OCI-LY7 (cell line): ENCODE measurements around the gene B2M. TPM values are rescaled to one million over a fixed set of nuclear protein-coding genes. Genes with fewer than 3 reads are reported as not detected.
A peak's percentile ranks its signal among the peaks of the same experiment; 100 is the strongest.
"Not testable (repeated sequence)": the region's sequence is repeated elsewhere in the genome, so short reads cannot be mapped to it uniquely, and the experiment has no call there.

Experiments used
- BruUV-seq: library from RNA; stranded (reverse); fragments of 400-500 nt; replicated peaks from 2 replicates; lab custom pipeline; 2021; lab: Mats Ljungman, UMichigan
- CTCF ChIA-PET: fragments of 300-600 bp; sonication (Branson Sonifier 250); formaldehyde crosslinking; loops from one replicate; lab custom pipeline; 2022; ENCODE audit warnings: antibody characterized with exemption; ENCODE audit not compliant: unreplicated experiment; lab: Charles Lee
- POLR2A ChIA-PET: fragments of 300-600 bp; sonication (Branson Sonifier 250); formaldehyde crosslinking; loops from one replicate; lab custom pipeline; 2022; ENCODE audit warnings: antibody characterized with exemption; lab: Charles Lee
- DNase-seq: peaks from one replicate; pipeline ENCODE4 v3.0.0-alpha.2; 2015; ENCODE audit warnings: low spot score
- H2AFZ ChIP-seq: fragments of 200-600 bp; sonication (generic), shearing (Covaris generic); 2 replicates; pipeline ENCODE4 v1.6.1; 2014; ENCODE audit warnings: mild to moderate bottlenecking, antibody characterized with exemption, low read length, moderate library complexity
- H3K27ac ChIP-seq: fragments of 200-600 bp; sonication (generic); 2 replicates; pipeline ENCODE4 v1.5.1; 2014; ENCODE audit warnings: mixed run types, low read depth, mild to moderate bottlenecking, moderate library complexity, low read length, inconsistent platforms; ENCODE audit not compliant: poor library complexity, severe bottlenecking
- H3K36me3 ChIP-seq: fragments of 200-600 bp; sonication (generic); 2 replicates; pipeline ENCODE4 v1.6.1; 2014; ENCODE audit warnings: mild to moderate bottlenecking, antibody characterized with exemption, low read length, moderate library complexity, mixed read lengths; ENCODE audit not compliant: insufficient read depth
- H3K4me1 ChIP-seq: fragments of 200-600 bp; sonication (generic); 2 replicates; pipeline ENCODE4 v1.5.1; 2014; ENCODE audit warnings: mild to moderate bottlenecking, low read length; ENCODE audit not compliant: insufficient read depth, poor library complexity, severe bottlenecking
- H3K4me2 ChIP-seq: fragments of 200-600 bp; sonication (generic); 2 replicates; pipeline ENCODE4 v1.6.1; 2014; ENCODE audit warnings: mild to moderate bottlenecking, low read length
- H3K4me3 ChIP-seq: fragments of 200-600 bp; sonication (generic); 2 replicates; pipeline ENCODE4 v1.5.1; 2014; ENCODE audit warnings: mild to moderate bottlenecking, low read depth, low read length; ENCODE audit not compliant: poor library complexity, severe bottlenecking
- H3K79me2 ChIP-seq: fragments of 200-600 bp; sonication (generic); 2 replicates; pipeline ENCODE4 v1.6.1; 2016; ENCODE audit warnings: low read depth, mild to moderate bottlenecking, low read length, moderate library complexity, mixed read lengths; ENCODE audit not compliant: insufficient read depth
- H3K9me2 ChIP-seq: fragments of 200-600 bp; sonication (generic); 2 replicates; pipeline ENCODE4 v1.6.1; 2016; ENCODE audit warnings: mild to moderate bottlenecking, low read length, mixed read lengths; ENCODE audit not compliant: insufficient read depth
- H3K9me3 ChIP-seq: fragments of 200-600 bp; sonication (generic); 2 replicates; pipeline ENCODE4 v1.6.1; 2014; ENCODE audit warnings: mild to moderate bottlenecking, mixed run types, low read length, mixed read lengths
- H4K20me1 ChIP-seq: fragments of 200-600 bp; sonication (generic); 2 replicates; pipeline ENCODE4 v1.6.1; 2014; ENCODE audit warnings: mild to moderate bottlenecking, antibody characterized with exemption, low read length, moderate library complexity, mixed read lengths; ENCODE audit not compliant: insufficient read depth
- CTCF ChIP-seq: fragments of 200-600 bp; sonication (generic); conservative IDR thresholded peaks from 2 replicates; pipeline ENCODE4 v1.5.1; 2014; ENCODE audit warnings: mild to moderate bottlenecking, antibody characterized with exemption, low read length, moderate library complexity, mixed read lengths
- EZH2phosphoT487 ChIP-seq: fragments of 200-600 bp; sonication (generic); IDR thresholded peaks from 2 replicates; pipeline ENCODE4 v1.6.1; 2018; ENCODE audit warnings: low read depth, borderline replicate concordance, mild to moderate bottlenecking, mixed run types, antibody characterized with exemption, low read length, moderate library complexity, mixed read lengths
- intact Hi-C: fragments of 100-400 bp; cut with micrococcal nuclease; formaldehyde crosslinking; loops from one replicate; pipeline ENCODE4 v1.10.0; 2022; ENCODE audit not compliant: unreplicated experiment
- total RNA-seq, 2 experiments: library from RNA; depleted of rRNA in 1 of 2; stranded (reverse); fragments of >200 nt in 1 of 2; shearing (Covaris generic) in 1 of 2; gene quantifications; 2 replicates each; pipeline ENCODE4 v1.2.3, GENCODE V29; 2014 to 2022

B2M gene
- total RNA-seq, 2 experiments from 2014 or later: 1,161 to 1,738 TPM

GRCh38 chr15:44718927-44719292 lies 7.6 kb downstream of the B2M start:
- no peak overlapping the region for H2AFZ ChIP-seq
- H3K4me3 ChIP-seq: no peak overlapping the region
- H4K20me1 ChIP-seq: peaks cover 21% of the 10 kb centered on the region
- ChIA-PET CTCF (no interaction called here), POLR2A (interaction anchor here (0.7 kb wide), 1 partner anchor 17 kb away, joined by 3 read pairs; the partner anchor contains the start of gene TRIM69)
- peaks cover 28% of the 10 kb centered on the region for H3K79me2 ChIP-seq
- peak overlapping the region; percentile 85 for H3K27ac ChIP-seq
- intact Hi-C loops: no loop called here
- peaks cover 87% of the 10 kb centered on the region for H3K4me1 ChIP-seq
- no peaks in the 10 kb centered on the region; the same call in 1 of the 2 replicates for H3K9me3 ChIP-seq
- DNase-seq: no peak
- TF ChIP-seq CTCF (no peak), EZH2phosphoT487 (no peak)
- no TSS peak for BruUV-seq
- peak overlapping the region; percentile 37 for H3K4me2 ChIP-seq
- no peaks in the 10 kb centered on the region for H3K9me2 ChIP-seq
- H3K36me3 ChIP-seq: peaks cover 63% of the 10 kb centered on the region

- ChIA-PET POLR2A (interaction anchor here (0.7 to 0.9 kb wide), 2 partner anchors 17 to 19 kb away, joined by 3 to 4 read pairs; partner anchors contain the start of gene TRIM69), CTCF (no interaction called here)
- intact Hi-C loops: no loop called here
- Histone ChIP-seq H4K20me1 (peaks cover 16% of the 10 kb centered on the region), H2AFZ (no peak overlapping the region), H3K27ac (peak overlapping the region; percentile 85), H3K79me2 (peaks cover 22% of the 10 kb centered on the region), H3K4me2 (peak overlapping the region; percentile 37), H3K9me3 (no peaks in the 10 kb centered on the region; the same call in 1 of the 2 replicates), H3K4me3 (no peak overlapping the region), H3K36me3 (peaks cover 58% of the 10 kb centered on the region), H3K9me2 (no peaks in the 10 kb centered on the region), H3K4me1 (peaks cover 86% of the 10 kb centered on the region)
- peak; percentile 65 for DNase-seq
- no TSS peak for BruUV-seq
- no peak for TF ChIP-seq CTCF
Observed at GRCh38 chr15:44719293-44719999, 8.1 kb downstream of the B2M start.

DNA sequence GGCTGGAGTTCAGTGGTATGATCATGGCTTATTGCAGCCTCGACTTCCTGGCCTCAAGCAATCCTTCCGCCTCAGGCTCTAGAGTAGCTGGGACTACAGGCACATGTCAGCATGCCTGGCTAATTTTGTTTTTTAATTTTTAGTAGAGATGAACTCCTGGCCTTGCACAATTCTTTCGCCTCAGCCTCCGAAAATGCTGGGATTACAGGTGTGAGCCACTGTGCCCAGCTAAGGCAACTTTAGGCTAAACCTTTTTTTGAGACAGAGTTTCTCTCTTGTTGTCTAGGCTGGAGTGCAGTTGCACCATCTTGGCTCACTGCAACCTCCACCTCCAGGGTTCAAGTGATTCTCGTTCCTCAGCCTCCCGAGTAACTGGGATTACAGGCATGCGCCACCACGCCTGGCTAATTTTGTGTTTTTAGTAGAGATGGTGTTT lies 8.7 kb downstream of the B2M start:
- H3K79me2 ChIP-seq: peaks cover 17% of the 10 kb centered on the region
- POLR2A ChIA-PET: interaction anchor here (0.9 kb wide), 1 partner anchor 18 kb away, joined by 4 read pairs; no protein-coding TSS in a partner anchor
- BruUV-seq, H3K9me2 ChIP-seq, H3K9me3 ChIP-seq, intact Hi-C loops, H3K4me3 ChIP-seq, H3K4me2 ChIP-seq, CTCF ChIA-PET, DNase-seq, H2AFZ ChIP-seq: not testable (repeated sequence)
- peak overlapping the region; percentile 85 for H3K27ac ChIP-seq
- peaks cover 86% of the 10 kb centered on the region for H3K4me1 ChIP-seq
- H4K20me1 ChIP-seq: peaks cover 13% of the 10 kb centered on the region
- H3K36me3 ChIP-seq: peaks cover 52% of the 10 kb centered on the region
